HG03196 (cell line): ENCODE results near the gene GPX7.

Experiments used
- ATAC-seq: cut with Tn5 transposase; IDR thresholded peaks from one replicate; pipeline ENCODE4 v1.9.1; 2021; ENCODE audit not compliant: unreplicated experiment

GPX7 gene

DNA sequence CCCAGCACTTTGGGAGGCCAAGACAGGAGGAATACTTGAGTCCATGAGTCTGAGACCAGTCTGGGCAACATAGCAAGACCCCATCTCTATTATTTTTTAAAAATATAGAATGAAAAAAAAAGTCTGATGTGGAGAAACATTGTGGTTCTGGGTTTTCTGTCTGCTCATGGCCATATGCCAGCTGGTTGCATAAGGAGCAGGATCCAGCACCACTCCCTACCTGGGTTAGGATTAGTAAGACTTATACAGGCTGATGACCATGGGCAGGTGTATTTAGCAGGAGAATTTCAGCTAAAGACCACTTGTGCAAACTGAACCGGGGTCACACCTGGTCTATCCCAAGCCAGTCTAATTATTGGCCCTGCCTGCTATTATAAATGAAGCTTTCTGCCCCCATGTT is 16.7 kb upstream of the GPX7 start:
- ATAC-seq: no peak

- no peak for ATAC-seq
These were observed 14.1 kb upstream of the GPX7 start for GRCh38 chr1:52588027-52588426.

DNA sequence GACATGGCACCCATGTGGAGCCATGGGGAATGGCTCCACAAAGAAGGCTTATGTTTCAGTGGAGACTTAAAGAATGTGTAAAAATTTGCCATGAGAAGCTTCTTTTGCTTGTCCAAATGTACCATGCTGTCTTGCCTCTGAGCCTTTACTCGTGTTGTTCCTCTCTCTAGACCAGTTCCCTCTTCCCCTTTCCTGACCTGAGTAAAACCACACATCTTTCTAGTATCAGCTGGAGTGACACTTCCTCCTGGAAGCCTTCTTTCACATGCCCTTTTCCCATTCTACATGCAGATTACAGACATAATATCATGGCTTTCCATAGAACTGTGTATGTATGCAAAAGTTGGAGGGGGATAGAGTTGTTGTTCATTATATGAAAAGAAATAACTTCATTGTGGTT is 13.6 kb upstream of the GPX7 start:
- no peak for ATAC-seq

DNA sequence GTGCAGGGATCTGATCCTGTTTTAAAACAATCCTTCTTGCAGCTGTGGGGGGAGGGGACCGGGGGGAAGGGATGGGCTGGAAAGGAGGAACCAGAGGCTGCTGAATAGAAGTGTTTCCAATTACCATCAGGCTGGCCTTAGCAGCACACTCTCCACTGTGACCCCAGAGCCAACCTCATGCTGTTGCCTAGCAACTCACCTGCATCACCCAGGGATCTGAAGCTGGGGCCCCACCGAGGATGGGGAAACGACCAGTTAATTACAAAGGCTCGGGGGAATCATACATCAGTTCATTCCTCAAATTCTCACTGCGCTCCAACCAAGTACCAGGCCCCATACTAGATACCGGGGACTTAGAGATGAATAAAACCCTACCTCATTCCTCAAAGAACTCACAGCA is 11.9 kb upstream of the GPX7 start:
- no peak for ATAC-seq

DNA sequence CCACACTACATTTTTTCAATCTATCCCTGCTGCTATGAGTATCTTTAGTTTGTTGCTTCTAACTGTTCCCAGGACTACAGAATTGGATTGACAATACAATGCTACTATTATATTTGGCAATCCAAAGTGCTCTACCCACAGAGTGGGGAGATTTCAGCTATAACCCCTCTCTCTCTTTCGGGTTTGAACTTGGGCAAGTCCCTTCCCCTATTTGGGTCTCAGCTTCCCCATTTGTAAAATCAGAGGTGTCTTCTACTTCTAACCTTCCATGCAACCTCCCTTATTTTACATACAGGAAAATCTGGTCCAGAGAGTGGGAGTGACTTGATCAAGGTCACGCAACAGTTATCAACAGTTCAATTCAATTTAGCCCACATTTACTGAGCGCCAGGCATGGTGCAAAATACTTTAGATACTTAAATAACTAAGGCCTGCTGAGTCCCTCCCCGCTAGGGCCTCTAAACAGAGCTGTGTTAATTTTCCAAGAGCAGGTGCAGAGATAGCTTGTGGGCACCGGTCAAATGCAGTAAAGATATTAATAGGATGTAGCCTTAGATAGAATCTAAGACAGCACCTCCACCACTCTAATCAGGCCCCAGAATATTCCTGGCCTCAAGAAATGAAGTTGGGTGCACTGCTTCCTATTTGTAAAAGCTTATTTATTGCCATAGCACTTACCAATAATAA is 9.4 kb upstream of the GPX7 start:
- ATAC-seq: no peak

DNA sequence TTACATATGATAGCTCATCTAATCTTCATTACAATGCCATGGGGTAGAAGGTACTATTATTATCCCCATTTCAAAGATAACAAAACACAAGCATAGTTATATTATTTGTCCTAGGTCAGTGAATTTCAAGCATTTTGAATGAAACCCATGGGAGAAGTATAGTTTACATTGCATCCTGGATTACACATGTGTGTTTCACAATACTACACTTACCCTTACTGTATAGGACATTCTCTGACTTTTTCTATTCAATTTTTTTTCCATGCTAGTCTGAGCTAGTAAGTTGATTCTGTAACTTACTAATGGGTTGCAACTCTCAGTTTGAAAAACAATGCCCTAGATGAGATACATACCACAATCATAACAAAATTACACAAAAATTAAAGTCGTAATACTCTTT is 8.7 kb upstream of the GPX7 start:
- ATAC-seq: no peak

DNA sequence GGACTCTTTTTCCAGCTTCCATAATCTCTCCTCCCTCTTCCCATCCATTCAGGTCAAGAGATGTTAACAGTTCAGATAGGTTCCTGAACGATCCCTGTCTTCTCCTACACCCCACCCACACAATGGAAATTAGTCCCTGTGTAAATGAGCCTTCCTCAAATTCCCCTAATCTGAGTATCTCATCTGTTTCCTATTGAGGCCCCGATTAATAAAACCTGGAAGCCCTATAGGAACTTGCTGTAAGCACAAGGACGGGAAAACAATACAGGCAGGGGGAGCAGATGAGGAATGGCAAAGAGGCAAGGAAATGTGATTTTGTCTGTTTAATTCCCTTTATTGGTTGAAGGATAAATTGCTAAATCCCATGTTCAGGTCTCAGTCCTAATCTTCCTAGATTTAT is 7.1 kb upstream of the GPX7 start:
- no peak for ATAC-seq

- no peak for ATAC-seq
These were observed 4.3 kb upstream of the GPX7 start for GRCh38 chr1:52597912-52598311.

DNA sequence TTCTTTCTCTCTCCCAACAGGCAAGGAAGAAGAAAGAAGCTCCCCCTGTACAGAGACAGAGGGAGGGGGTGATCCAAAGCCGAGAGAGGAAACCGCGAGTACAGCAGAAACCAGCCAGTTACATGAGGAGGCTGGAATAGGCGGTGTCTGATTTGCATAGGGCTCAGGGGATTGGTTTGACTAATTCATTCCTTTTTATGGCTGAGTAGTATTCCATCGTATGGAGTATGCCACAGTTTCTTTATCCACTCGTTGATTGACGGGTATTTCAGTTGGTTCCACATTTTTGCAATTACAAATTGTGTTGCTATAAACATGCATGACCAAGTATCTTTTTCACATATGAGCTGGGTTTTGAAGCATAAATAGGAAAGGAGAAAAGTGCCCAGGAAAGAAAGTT is 3.4 kb upstream of the GPX7 start:
- no peak for ATAC-seq

- ATAC-seq: no peak
These were observed 2.9 kb upstream of the GPX7 start for GRCh38 chr1:52599236-52599635.

DNA sequence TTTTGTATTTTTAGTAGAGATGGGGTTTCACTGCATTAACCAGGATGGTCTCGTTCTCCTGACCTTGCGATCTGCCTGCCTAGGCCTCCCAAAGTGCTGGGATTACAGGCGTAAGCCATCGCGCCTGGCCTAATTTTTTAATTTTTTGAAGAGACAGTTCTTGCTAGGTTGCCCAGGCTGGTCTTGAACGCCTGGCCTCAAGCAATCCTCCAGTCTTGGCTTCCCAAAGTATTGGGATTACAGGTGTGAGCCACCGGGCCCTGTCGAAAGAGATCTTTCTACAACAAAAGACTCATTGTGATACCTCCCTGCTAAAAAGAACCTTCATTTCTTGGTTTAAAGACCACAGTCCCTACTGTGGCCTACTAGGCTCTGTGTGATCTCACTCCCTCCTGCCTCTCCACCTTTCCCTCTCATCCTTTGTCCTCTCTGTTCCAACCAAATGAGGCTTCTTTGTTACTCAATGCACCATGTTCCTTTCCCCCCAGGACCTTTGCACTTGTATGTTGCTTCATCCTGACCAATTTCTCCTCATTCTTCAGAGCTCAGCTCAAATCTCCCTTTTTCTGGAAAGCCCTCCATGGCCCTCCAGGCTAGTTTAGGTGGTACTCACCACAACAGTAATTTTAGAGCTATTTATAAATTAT is 1.5 kb upstream of the GPX7 start:
- no peak for ATAC-seq

DNA sequence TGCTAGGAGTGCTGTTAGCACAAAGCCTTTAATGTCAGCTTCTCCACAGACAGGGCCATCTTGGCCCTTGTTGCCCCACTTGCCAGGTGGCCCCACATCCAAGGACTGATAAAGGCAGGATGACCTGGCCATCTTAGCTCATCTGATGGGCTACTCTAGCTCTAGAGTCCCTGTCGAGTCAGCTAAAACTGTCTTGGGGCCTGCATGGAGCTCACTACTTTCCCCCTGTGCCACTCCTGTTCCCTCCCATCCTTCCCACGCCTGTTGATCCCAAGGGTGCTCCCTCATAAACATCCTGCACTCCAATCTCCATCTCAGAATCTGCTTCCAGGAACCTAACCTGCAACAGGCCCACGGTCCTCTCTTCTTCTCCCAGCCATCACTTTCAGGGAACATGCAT is 652 bp upstream of the GPX7 start:
- ATAC-seq: no peak

DNA sequence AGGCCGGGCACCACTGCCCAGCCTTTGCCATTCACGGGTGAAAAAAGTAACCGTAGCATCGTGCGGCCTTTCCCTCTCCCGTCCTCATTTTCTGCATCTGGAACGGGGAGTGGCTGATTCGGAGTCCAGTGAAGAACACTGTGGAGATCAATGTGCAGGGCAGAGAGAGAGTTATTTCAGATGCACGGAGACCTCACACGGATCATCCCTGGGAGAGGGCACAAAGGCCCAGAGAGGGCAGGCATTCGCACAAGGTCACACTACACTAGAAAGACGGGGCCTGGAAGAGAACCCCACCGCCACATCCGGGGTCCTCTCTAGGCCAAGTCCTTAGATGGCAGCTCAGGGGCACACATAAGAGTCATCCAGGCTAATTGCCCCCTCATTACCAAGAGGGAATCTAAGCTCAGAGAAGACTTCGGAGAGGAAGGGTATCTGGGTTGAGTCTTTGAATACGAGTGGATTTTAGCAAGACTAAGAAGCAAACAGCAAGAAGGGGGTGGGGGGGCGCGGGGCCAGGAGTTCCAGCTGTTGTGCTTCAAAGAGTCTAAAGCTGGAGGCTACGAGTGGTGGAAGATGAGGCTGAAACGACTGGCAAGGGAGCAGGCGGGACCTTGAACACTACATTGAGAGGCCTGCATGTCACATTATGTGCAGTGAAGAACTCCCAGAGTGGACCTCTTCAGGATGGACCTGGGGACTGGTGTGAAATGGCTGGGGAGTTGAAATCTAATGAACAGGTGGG is 857 bp downstream of the GPX7 start:
- no peak for ATAC-seq

DNA sequence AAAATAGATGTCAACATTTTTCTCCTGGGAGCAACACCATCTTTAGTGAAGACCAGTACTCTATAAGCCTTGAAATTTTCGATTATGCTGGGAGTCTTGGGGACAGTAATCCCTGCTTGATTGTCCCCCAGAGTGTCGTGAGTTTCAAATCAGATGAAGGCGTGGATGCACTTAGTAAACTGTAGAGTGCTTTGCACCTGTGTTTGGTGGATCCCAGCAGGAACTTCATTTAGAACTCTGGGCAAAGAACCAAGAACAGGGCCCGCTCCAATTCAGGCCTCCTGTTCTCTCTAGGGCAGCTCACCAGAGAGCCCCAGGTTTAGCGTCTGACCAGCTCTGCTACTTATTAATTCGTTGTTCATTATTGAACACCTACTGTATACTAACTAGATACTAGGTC is 1.5 kb downstream of the GPX7 start:
- ATAC-seq: no peak

DNA sequence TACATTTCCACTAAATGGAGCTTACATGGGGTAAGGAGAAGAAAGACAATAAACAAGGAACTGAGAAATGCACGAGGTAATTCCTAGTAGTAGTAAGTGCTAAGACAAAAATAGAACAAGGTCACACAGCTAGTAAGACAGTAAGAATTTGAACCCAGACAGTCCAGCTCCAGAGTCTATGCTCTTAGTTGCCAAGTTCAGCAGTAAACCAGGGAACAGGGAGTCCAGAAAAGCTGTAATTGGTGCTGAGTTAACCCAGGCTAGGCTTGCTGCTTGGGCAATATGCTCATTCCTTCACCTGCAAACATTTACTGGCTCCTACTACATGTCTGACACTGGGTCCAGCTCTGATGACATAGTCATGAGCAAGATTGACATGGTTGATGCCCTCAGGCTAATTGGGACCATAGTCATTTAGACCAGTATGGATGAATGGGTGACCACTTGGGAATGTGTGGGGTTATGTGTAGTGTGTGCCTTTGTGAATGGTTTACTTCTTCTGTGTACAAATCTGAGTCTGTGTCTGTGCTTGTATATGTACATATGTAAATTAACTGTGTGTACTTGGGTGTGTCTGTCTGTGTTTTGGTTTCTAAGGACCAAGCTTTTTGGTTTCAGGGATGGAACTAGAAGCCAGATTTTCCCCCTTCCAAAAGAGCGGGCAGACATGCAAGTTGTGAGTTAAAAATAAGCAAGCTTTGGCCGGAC is 2.0 kb downstream of the GPX7 start:
- ATAC-seq: no peak

DNA sequence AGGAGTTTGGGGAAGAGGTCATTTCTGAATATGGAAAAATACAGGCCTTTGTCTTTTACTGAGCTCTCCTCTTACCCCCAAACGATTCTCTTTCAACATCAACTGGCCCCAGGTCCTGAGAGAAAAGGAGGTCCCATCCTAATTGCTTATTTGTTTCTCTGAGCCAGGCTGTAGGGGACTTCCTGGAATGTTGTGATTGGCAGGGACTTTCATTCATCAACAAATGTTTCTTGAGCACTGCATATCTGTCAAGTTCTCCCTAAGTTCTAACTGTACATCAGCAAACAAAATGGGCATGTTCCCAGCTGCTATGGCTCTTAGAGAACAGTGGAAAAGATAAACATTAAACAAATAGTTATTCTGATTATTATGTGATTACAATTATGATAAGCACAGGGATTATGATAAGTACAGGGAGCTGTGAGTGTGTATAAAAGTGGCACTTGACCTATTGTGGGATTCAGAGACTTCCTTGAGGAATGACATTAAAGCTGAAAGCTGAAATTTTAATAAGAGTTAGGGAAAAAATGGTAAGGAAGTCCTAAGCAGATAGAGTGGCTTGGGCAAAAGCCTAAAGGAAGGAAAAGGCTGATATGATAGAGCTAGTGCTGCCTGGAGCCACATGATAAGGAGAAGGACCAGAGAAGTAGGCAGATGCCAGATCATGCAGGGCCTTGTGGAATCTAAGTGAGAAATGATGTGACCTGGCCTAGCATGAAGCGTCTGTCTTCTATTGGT is 11.6 kb downstream of the GPX7 start:
- ATAC-seq: no peak

GRCh38 chr1:52614671-52615070 is 12.5 kb downstream of the GPX7 start:
- no peak for ATAC-seq

DNA sequence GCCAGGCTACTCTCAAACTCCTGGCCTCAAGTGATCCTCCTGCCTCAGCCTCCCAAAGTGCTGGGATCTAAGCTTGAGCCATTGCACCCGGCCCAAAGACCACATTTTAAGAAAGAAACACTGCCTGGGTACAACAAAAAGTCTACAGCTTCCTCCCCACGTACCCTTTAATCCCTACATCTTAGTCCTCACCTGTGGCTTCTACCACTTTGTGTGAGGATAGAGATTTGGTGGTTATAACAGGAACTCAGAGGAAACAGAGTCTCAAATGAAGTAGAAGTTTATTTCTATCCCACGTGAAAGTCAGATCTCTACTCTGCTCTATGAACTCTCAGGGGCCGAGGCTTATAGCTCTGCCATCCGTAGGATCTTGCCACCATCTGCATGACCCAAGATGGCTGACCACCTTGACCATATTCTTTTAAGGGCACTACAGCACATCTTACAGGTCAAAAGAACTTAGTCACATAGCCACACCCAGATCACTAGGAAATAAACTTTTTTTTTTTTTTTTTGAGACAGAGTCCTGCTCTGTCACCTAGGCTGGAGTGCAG is 13.4 kb downstream of the GPX7 start:
- ATAC-seq: no peak

- ATAC-seq: no peak
These were observed 19.8 kb downstream of the GPX7 start for GRCh38 chr1:52621950-52622349.

GRCh38 chr1:52623812-52624211 is 21.6 kb downstream of the GPX7 start:
- ATAC-seq: no peak

- no peak for ATAC-seq
These were observed 24.9 kb downstream of the GPX7 start for GRCh38 chr1:52627028-52627427.
